Measurements from ENCODE around the gene FAM114A1.

Gene FAM114A1

GRCh38 chr4:38859501-38859900 lies 8.1 kb upstream of the FAM114A1 start:
- no peaks in the 10 kb centered on the region for H3K36me3 ChIP-seq (ENCODE audit: insufficient read depth, insufficient read length, low read length)
- DNase-seq (ENCODE audit: low read depth, low spot score) = no peak
- H3K9me3 ChIP-seq (ENCODE audit: insufficient read depth, low read length) = no peaks in the 10 kb centered on the region
- H3K4me3 ChIP-seq (ENCODE audit: insufficient read length, low read depth) = no peak overlapping the region
- no peak for TF ChIP-seq SUZ12 (IDR thresholded peaks at IDR 0.05; ENCODE audit: extremely low read depth, insufficient read depth, insufficient read length)
- TF ChIP-seq YY1 (IDR thresholded peaks at IDR 0.05; ENCODE audit: insufficient read depth, insufficient read length) = no peak
- TF ChIP-seq ZNF274 (IDR thresholded peaks at IDR 0.05; ENCODE audit: low read depth, low read length) = no peak
- H3K4me1 ChIP-seq (ENCODE audit: insufficient read depth, insufficient read length) = no peaks in the 10 kb centered on the region
- no peaks in the 10 kb centered on the region for H3K27me3 ChIP-seq (ENCODE audit: insufficient read depth, insufficient read length)
- no peak overlapping the region for H3K9ac ChIP-seq (ENCODE audit: insufficient read length, low read depth)

GRCh38 chr4:38860788-38861424 lies 6.7 kb upstream of the FAM114A1 start:
- no peak overlapping the region for H3K4me3 ChIP-seq (ENCODE audit: insufficient read length, low read depth)
- H3K36me3 ChIP-seq (ENCODE audit: insufficient read depth, insufficient read length, low read length) = no peaks in the 10 kb centered on the region
- peak; percentile 42 for DNase-seq (ENCODE audit: low read depth, low spot score)

GRCh38 chr4:38861791-38862190 lies 5.8 kb upstream of the FAM114A1 start:
- no peak overlapping the region for H3K4me3 ChIP-seq (ENCODE audit: insufficient read length, low read depth)
- no peaks in the 10 kb centered on the region for H3K27me3 ChIP-seq (ENCODE audit: insufficient read depth, insufficient read length)
- H3K36me3 ChIP-seq (ENCODE audit: insufficient read depth, insufficient read length, low read length) = no peaks in the 10 kb centered on the region
- TF ChIP-seq YY1 (IDR thresholded peaks at IDR 0.05; ENCODE audit: insufficient read depth, insufficient read length) (no peak), SUZ12 (IDR thresholded peaks at IDR 0.05; ENCODE audit: extremely low read depth, insufficient read depth, insufficient read length) (no peak), ZNF274 (IDR thresholded peaks at IDR 0.05; ENCODE audit: low read depth, low read length) (no peak)
- DNase-seq (ENCODE audit: low read depth, low spot score) = no peak
- H3K4me1 ChIP-seq (ENCODE audit: insufficient read depth, insufficient read length) = no peaks in the 10 kb centered on the region
- H3K9me3 ChIP-seq (ENCODE audit: insufficient read depth, low read length) = no peaks in the 10 kb centered on the region
- no peak overlapping the region for H3K9ac ChIP-seq (ENCODE audit: insufficient read length, low read depth)

More at GRCh38 chr4:38860788-38861424, 6.7 kb upstream of the FAM114A1 start:
- H3K27me3 ChIP-seq (ENCODE audit: insufficient read depth, insufficient read length) = no peaks in the 10 kb centered on the region
- no peaks in the 10 kb centered on the region for H3K9me3 ChIP-seq (ENCODE audit: insufficient read depth, low read length)
- no peaks in the 10 kb centered on the region for H3K4me1 ChIP-seq (ENCODE audit: insufficient read depth, insufficient read length)
- no peak for TF ChIP-seq YY1 (IDR thresholded peaks at IDR 0.05; ENCODE audit: insufficient read depth, insufficient read length)
- no peak for TF ChIP-seq SUZ12 (IDR thresholded peaks at IDR 0.05; ENCODE audit: extremely low read depth, insufficient read depth, insufficient read length)
- TF ChIP-seq ZNF274 (IDR thresholded peaks at IDR 0.05; ENCODE audit: low read depth, low read length) = no peak
- no peak overlapping the region for H3K9ac ChIP-seq (ENCODE audit: insufficient read length, low read depth)

- no peak for DNase-seq (ENCODE audit: low read depth, low spot score)
- Histone ChIP-seq H3K27me3 (ENCODE audit: insufficient read depth, insufficient read length) (no peaks in the 10 kb centered on the region), H3K4me1 (ENCODE audit: insufficient read depth, insufficient read length) (peaks cover 3% of the 10 kb centered on the region), H3K36me3 (ENCODE audit: insufficient read depth, insufficient read length, low read length) (peaks cover 12% of the 10 kb centered on the region), H3K9me3 (ENCODE audit: insufficient read depth, low read length) (no peaks in the 10 kb centered on the region), H3K4me3 (ENCODE audit: insufficient read length, low read depth) (no peak overlapping the region), H3K9ac (ENCODE audit: insufficient read length, low read depth) (no peak overlapping the region)
- TF ChIP-seq YY1 (IDR thresholded peaks at IDR 0.05; ENCODE audit: insufficient read depth, insufficient read length) (no peak), SUZ12 (IDR thresholded peaks at IDR 0.05; ENCODE audit: extremely low read depth, insufficient read depth, insufficient read length) (no peak), ZNF274 (IDR thresholded peaks at IDR 0.05; ENCODE audit: low read depth, low read length) (no peak)
Measured at GRCh38 chr4:38865445-38865844, 2.2 kb upstream of the FAM114A1 start.

DNA sequence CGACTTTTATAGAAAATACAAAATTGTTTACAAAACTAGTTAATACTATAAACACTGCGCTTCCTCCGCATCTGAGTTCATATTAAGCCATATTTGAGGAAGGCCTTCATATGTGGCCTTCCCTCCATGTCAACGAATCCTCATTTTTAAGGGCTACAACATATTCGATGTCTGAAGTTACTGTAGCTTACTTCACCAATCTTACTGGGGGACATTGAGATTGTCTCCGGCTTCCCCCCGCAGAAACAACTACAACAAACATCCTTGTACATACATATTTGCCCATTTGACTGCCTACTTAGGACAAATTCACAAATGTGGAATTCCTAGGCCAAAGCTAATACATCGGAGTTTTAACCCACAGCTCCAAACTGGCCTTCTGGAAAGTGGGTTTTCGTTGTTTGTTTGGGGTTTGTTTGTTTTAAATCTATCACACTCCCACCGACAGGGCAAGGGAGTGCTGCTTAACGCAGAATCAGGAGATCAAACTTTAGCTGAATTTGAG lies 581 bp upstream of the FAM114A1 start:
- no peaks in the 10 kb centered on the region for H3K9me3 ChIP-seq (ENCODE audit: insufficient read depth, low read length)
- TF ChIP-seq SUZ12 (IDR thresholded peaks at IDR 0.05; ENCODE audit: extremely low read depth, insufficient read depth, insufficient read length) = no peak
- no peak for TF ChIP-seq YY1 (IDR thresholded peaks at IDR 0.05; ENCODE audit: insufficient read depth, insufficient read length)
- H3K9ac ChIP-seq (ENCODE audit: insufficient read length, low read depth) = peak overlapping the region; percentile 88
- no peaks in the 10 kb centered on the region for H3K27me3 ChIP-seq (ENCODE audit: insufficient read depth, insufficient read length)
- H3K4me3 ChIP-seq (ENCODE audit: insufficient read length, low read depth) = peak overlapping the region; percentile 19
- H3K4me1 ChIP-seq (ENCODE audit: insufficient read depth, insufficient read length) = peaks cover 3% of the 10 kb centered on the region
- DNase-seq (ENCODE audit: low read depth, low spot score) = no peak
- H3K36me3 ChIP-seq (ENCODE audit: insufficient read depth, insufficient read length, low read length) = peaks cover 23% of the 10 kb centered on the region

GRCh38 chr4:38868059-38868960 lies 704 bp downstream of the FAM114A1 start:
- peak overlapping the region; percentile 88 for H3K9ac ChIP-seq (ENCODE audit: insufficient read length, low read depth)
- H3K4me3 ChIP-seq (ENCODE audit: insufficient read length, low read depth) = peak overlapping the region; percentile 74
- TF ChIP-seq YY1 (IDR thresholded peaks at IDR 0.05; ENCODE audit: insufficient read depth, insufficient read length) = no peak
- peaks cover 3% of the 10 kb centered on the region for H3K4me1 ChIP-seq (ENCODE audit: insufficient read depth, insufficient read length)
- peaks cover 34% of the 10 kb centered on the region for H3K36me3 ChIP-seq (ENCODE audit: insufficient read depth, insufficient read length, low read length)
- no peak for DNase-seq (ENCODE audit: low read depth, low spot score)
- no peaks in the 10 kb centered on the region for H3K9me3 ChIP-seq (ENCODE audit: insufficient read depth, low read length)
- H3K27me3 ChIP-seq (ENCODE audit: insufficient read depth, insufficient read length) = no peaks in the 10 kb centered on the region

DNA sequence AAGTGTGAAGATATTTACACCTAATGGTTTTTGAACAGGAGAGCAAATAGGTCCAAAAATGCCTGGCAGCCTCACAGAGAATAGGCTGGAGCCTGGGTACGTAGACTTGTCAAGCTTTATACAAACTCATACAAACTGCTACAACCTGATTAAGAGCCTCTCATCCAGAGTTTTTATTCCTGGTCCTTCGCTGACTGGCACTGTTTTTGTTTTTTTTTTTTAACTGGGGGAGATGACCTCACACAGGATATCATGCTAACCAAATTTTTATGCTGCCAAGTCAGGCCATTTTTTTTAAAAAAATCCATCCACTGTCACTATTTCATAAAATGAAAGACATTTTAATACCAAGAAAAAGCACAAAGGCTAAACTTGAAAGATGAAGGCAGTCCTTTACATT lies 1.9 kb downstream of the FAM114A1 start:
- no peak for TF ChIP-seq ZNF274 (IDR thresholded peaks at IDR 0.05; ENCODE audit: low read depth, low read length)
- TF ChIP-seq YY1 (IDR thresholded peaks at IDR 0.05; ENCODE audit: insufficient read depth, insufficient read length) = no peak
- TF ChIP-seq SUZ12 (IDR thresholded peaks at IDR 0.05; ENCODE audit: extremely low read depth, insufficient read depth, insufficient read length) = no peak
- Histone ChIP-seq H3K9me3 (ENCODE audit: insufficient read depth, low read length) (no peaks in the 10 kb centered on the region), H3K4me3 (ENCODE audit: insufficient read length, low read depth) (no peak overlapping the region), H3K36me3 (ENCODE audit: insufficient read depth, insufficient read length, low read length) (peaks cover 38% of the 10 kb centered on the region), H3K9ac (ENCODE audit: insufficient read length, low read depth) (no peak overlapping the region), H3K27me3 (ENCODE audit: insufficient read depth, insufficient read length) (no peaks in the 10 kb centered on the region), H3K4me1 (ENCODE audit: insufficient read depth, insufficient read length) (peaks cover 3% of the 10 kb centered on the region)
- DNase-seq (ENCODE audit: low read depth, low spot score) = no peak

All from NT2/D1 (cell line).